ENCODE results near the gene PLA2G15. TPM values are rescaled to one million over a fixed set of nuclear protein-coding genes. Genes with fewer than 3 reads are reported as not detected.
A peak's percentile ranks its signal among the peaks of the same experiment; 100 is the strongest.

PLA2G15 gene
- polyA plus RNA-seq, 2 of the 4 experiments (the other 2 are of a cell fraction), result 4.8 to 8.7 TPM

DNA sequence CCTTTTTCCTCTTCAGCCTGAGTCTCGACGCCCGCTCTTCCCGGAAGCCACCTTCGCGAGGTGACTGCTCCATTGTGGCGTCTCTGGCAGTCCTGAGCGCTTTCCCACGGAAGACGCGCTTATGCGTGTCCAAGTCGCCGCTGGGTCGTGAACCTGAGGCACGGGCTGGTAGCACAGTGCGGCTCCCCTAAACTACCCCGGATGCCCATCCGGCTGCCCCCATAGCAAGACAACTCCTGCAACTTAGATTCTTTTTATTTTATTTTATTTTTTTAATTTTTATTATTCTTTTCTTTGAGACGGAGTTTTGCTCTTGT, 7.2 kb upstream of the PLA2G15 start:
- ChIA-PET CTCF (interaction anchor here (0.9 to 2.9 kb wide), 7 partner anchors 14 to 211 kb away, joined by 3 to 18 read pairs (median 4); partner anchors contain the start of gene SLC7A6), POLR2A (interaction anchor here (0.8 to 1.8 kb wide), 10 partner anchors 21 to 283 kb away, joined by 3 to 29 read pairs (median 5); partner anchors contain the start of genes NFATC3, PRMT7, SLC7A6 and SLC7A6OS)
- 19% methylated on average over 20 of the region's 20 CpGs for WGBS (ENCODE audit: missing lambda C conversion rate)
- no peaks in the 10 kb centered on the region for H3K9me3 ChIP-seq
- ATAC-seq (no peak; a peak in 1 of 6 replicates), DNase-seq (ENCODE audit: low read depth in 1 of 2, low spot score in 1 of 2) (no peak), FAIRE-seq (no peak)
- H3K4me1 ChIP-seq, result peaks cover 15% of the 10 kb centered on the region
- peak overlapping the region; percentile 90 for H3K4me2 ChIP-seq
- peak overlapping the region; percentile 93 to 94 for H3K27ac ChIP-seq
- peak overlapping the region; percentile 48 for H3K4me3 ChIP-seq
- no peak; the same call in 1 of the 2 replicates for TF ChIP-seq PHF8 (IDR thresholded peaks at IDR 0.05; ENCODE audit: borderline replicate concordance, low read depth)
- TF ChIP-seq ZSCAN20 (CRISPR knock-in tag; IDR thresholded peaks at IDR 0.05), result no peak
- TF ChIP-seq KDM1A (IDR thresholded peaks at IDR 0.05; ENCODE audit: low read depth), result no peak
- TF ChIP-seq HDAC2 (IDR thresholded peaks at IDR 0.05), result no peak
- TF ChIP-seq JUN (IDR thresholded peaks at IDR 0.05), result peak; percentile 7 to 48; a peak in 1 of 5 replicates
- no peak for TF ChIP-seq NPAS2 (CRISPR knock-in tag; IDR thresholded peaks at IDR 0.05; ENCODE audit: borderline replicate concordance)
- no peak for TF ChIP-seq CBX2 (IDR thresholded peaks at IDR 0.05; ENCODE audit: borderline replicate concordance, low read depth)
- no peak for TF ChIP-seq CHD2 (IDR thresholded peaks at IDR 0.05; ENCODE audit: low read length, partially characterized antibody)
- TF ChIP-seq NR3C1 (IDR thresholded peaks at IDR 0.05), result no peak
- TF ChIP-seq GATA3 (IDR thresholded peaks at IDR 0.05; ENCODE audit: borderline replicate concordance), result no peak
- no peak for TF ChIP-seq HOXA7 (CRISPR knock-in tag; IDR thresholded peaks at IDR 0.05)
- TF ChIP-seq EHF (CRISPR knock-in tag; IDR thresholded peaks at IDR 0.05), result no peak
- TF ChIP-seq RARB (CRISPR knock-in tag; IDR thresholded peaks at IDR 0.05), result no peak
- TF ChIP-seq, protein P1, sequence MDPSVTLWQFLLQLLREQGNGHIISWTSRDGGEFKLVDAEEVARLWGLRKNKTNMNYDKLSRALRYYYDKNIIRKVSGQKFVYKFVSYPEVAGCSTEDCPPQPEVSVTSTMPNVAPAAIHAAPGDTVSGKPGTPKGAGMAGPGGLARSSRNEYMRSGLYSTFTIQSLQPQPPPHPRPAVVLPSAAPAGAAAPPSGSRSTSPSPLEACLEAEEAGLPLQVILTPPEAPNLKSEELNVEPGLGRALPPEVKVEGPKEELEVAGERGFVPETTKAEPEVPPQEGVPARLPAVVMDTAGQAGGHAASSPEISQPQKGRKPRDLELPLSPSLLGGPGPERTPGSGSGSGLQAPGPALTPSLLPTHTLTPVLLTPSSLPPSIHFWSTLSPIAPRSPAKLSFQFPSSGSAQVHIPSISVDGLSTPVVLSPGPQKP (IDR thresholded peaks at IDR 0.05; ENCODE audit: low read depth, low read length), result no peak
- TF ChIP-seq TFCP2L1 (CRISPR knock-in tag; IDR thresholded peaks at IDR 0.05), result 0 out of 2 replicates have a peak, but pooled peaks have one; percentile 71
- TF ChIP-seq RCOR1 (IDR thresholded peaks at IDR 0.05; ENCODE audit: low read depth, low read length), result no peak
- no peak for TF ChIP-seq FOXS1 (CRISPR knock-in tag; IDR thresholded peaks at IDR 0.05)
- TF ChIP-seq, protein P2, sequence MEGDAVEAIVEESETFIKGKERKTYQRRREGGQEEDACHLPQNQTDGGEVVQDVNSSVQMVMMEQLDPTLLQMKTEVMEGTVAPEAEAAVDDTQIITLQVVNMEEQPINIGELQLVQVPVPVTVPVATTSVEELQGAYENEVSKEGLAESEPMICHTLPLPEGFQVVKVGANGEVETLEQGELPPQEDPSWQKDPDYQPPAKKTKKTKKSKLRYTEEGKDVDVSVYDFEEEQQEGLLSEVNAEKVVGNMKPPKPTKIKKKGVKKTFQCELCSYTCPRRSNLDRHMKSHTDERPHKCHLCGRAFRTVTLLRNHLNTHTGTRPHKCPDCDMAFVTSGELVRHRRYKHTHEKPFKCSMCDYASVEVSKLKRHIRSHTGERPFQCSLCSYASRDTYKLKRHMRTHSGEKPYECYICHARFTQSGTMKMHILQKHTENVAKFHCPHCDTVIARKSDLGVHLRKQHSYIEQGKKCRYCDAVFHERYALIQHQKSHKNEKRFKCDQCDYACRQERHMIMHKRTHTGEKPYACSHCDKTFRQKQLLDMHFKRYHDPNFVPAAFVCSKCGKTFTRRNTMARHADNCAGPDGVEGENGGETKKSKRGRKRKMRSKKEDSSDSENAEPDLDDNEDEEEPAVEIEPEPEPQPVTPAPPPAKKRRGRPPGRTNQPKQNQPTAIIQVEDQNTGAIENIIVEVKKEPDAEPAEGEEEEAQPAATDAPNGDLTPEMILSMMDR (IDR thresholded peaks at IDR 0.05), result no peak
- no peak for TF ChIP-seq ZC3H11A (IDR thresholded peaks at IDR 0.05)
- TF ChIP-seq, protein P3, sequence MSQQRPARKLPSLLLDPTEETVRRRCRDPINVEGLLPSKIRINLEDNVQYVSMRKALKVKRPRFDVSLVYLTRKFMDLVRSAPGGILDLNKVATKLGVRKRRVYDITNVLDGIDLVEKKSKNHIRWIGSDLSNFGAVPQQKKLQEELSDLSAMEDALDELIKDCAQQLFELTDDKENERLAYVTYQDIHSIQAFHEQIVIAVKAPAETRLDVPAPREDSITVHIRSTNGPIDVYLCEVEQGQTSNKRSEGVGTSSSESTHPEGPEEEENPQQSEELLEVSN (IDR thresholded peaks at IDR 0.05; ENCODE audit: borderline replicate concordance, low read depth), result peak; percentile 51; the same call in 1 of the 2 replicates
- no peak for TF ChIP-seq RNF2 (IDR thresholded peaks at IDR 0.05; ENCODE audit: borderline replicate concordance, low read depth)
- TF ChIP-seq KDM5A (IDR thresholded peaks at IDR 0.05), result no peak
- TF ChIP-seq, protein P4, sequence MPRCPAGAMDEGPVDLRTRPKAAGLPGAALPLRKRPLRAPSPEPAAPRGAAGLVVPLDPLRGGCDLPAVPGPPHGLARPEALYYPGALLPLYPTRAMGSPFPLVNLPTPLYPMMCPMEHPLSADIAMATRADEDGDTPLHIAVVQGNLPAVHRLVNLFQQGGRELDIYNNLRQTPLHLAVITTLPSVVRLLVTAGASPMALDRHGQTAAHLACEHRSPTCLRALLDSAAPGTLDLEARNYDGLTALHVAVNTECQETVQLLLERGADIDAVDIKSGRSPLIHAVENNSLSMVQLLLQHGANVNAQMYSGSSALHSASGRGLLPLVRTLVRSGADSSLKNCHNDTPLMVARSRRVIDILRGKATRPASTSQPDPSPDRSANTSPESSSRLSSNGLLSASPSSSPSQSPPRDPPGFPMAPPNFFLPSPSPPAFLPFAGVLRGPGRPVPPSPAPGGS (IDR thresholded peaks at IDR 0.05), result no peak

DNA sequence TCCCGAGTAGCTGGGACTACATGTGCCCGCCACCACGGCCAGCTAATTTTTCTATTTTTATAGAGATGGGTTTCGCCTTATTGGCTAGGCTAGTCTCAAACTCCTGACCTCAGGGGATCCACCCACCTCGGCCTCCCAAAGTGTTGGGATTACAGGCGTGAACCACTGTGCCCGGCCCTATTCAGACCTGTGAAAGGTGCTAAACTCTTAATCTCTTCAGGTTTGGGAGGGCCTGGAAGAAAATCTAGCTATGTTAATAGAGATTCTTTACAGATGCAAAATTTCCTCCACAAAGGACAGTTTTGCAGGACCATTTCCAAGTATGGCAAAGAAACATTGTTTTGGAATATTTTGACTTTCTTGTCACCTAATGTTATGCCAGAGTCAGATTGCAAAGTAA, 3.1 kb upstream of the PLA2G15 start:
- no peak overlapping the region for H3K27ac ChIP-seq
- FAIRE-seq (no peak), ATAC-seq (no peak), DNase-seq (ENCODE audit: low read depth in 1 of 2, low spot score in 1 of 2) (no peak)
- POLR2A ChIA-PET, result interaction anchor here (0.8 kb wide), 1 partner anchor 68 kb away, joined by 4 read pairs; the partner anchor contains the start of genes PRMT7 and SLC7A6OS
- WGBS (ENCODE audit: missing lambda C conversion rate), result 89% methylated on average over 7 of the region's 7 CpGs
- no peak overlapping the region for H3K4me2 ChIP-seq
- H3K4me3 ChIP-seq, result no peak overlapping the region
- CTCF ChIA-PET, result interaction anchor here (2.6 to 7.8 kb wide), 4 partner anchors 18 to 85 kb away, joined by 10 to 95 read pairs (median 54); partner anchors contain the start of genes PRMT7, SLC7A6 and SLC7A6OS
- H3K9me3 ChIP-seq, result no peaks in the 10 kb centered on the region
- H3K4me1 ChIP-seq, result peaks cover 12% of the 10 kb centered on the region
- TF ChIP-seq FOSB (CRISPR knock-in tag; IDR thresholded peaks at IDR 0.05) (no peak), CBX8 (IDR thresholded peaks at IDR 0.05) (no peak), NR3C1 (IDR thresholded peaks at IDR 0.05) (no peak), ZNF302 (CRISPR knock-in tag; IDR thresholded peaks at IDR 0.05) (no peak), HDAC2 (IDR thresholded peaks at IDR 0.05) (no peak), MAFK (IDR thresholded peaks at IDR 0.05; ENCODE audit: partially characterized antibody) (no peak), RAD21 (conservative IDR thresholded peaks at IDR 0.05 in 1 of 2, IDR thresholded peaks at IDR 0.05 in 1 of 2) (no peak), ESRRA (IDR thresholded peaks at IDR 0.05; ENCODE audit: borderline replicate concordance, low read length) (no peak), HEYL (CRISPR knock-in tag; IDR thresholded peaks at IDR 0.05) (no peak), CEBPB (IDR thresholded peaks at IDR 0.05) (no peak)
- TF ChIP-seq, protein P4 (IDR thresholded peaks at IDR 0.05), result no peak
- TF ChIP-seq, protein P2 (IDR thresholded peaks at IDR 0.05), result no peak
